Measurements from ENCODE around the gene PBX1.
"Not testable (repeated sequence)": the region's sequence is repeated elsewhere in the genome, so short reads cannot be mapped to it uniquely, and the experiment has no call there.

Gene PBX1

GRCh38 chr1:164589961-164590507 lies 31.1 kb downstream of the PBX1 start:
- DNase-seq (ENCODE audit: low read depth in 3 of 3) = no peak

GRCh38 chr1:164590592-164590991 lies 31.6 kb downstream of the PBX1 start:
- DNase-seq (ENCODE audit: low read depth in 3 of 3) = no peak

GRCh38 chr1:164591858-164592257 lies 32.9 kb downstream of the PBX1 start:
- no peak for DNase-seq (ENCODE audit: low read depth in 3 of 3)

GRCh38 chr1:164592634-164593033 lies 33.6 kb downstream of the PBX1 start:
- no peak for DNase-seq (ENCODE audit: low read depth in 3 of 3)

- DNase-seq (ENCODE audit: low read depth in 3 of 3) = no peak
These were observed 36.2 kb downstream of the PBX1 start for GRCh38 chr1:164595212-164595611.

GRCh38 chr1:164596172-164596571 lies 37.2 kb downstream of the PBX1 start:
- no peak for DNase-seq (ENCODE audit: low read depth in 3 of 3)

GRCh38 chr1:164598719-164599118 lies 39.7 kb downstream of the PBX1 start:
- no peak for DNase-seq (ENCODE audit: low read depth in 3 of 3)

- DNase-seq (ENCODE audit: low read depth in 3 of 3) = no peak
These were observed 40.3 kb downstream of the PBX1 start for GRCh38 chr1:164599272-164599671.

- no peak for DNase-seq (ENCODE audit: low read depth in 3 of 3)
These were observed 42.6 kb downstream of the PBX1 start for GRCh38 chr1:164601399-164602100.

GRCh38 chr1:164602101-164602422 lies 43.1 kb downstream of the PBX1 start:
- no peak for DNase-seq (ENCODE audit: low read depth in 3 of 3)

GRCh38 chr1:164602480-164603093 lies 43.6 kb downstream of the PBX1 start:
- no peak for DNase-seq (ENCODE audit: low read depth in 3 of 3)

- not testable (repeated sequence) for DNase-seq (ENCODE audit: low read depth in 3 of 3)
These were observed 44.8 kb downstream of the PBX1 start for GRCh38 chr1:164603805-164604204.

GRCh38 chr1:164604541-164604940 lies 45.6 kb downstream of the PBX1 start:
- no peak for DNase-seq (ENCODE audit: low read depth in 3 of 3)

GRCh38 chr1:164605254-164606091 lies 46.5 kb downstream of the PBX1 start:
- DNase-seq (ENCODE audit: low read depth in 3 of 3) = no peak

- no peak for DNase-seq (ENCODE audit: low read depth in 3 of 3)
These were observed 48.4 kb downstream of the PBX1 start for GRCh38 chr1:164607351-164607750.

- no peak for DNase-seq (ENCODE audit: low read depth in 3 of 3)
These were observed 49.7 kb downstream of the PBX1 start for GRCh38 chr1:164608651-164609057.

GRCh38 chr1:164609089-164609488 lies 50.1 kb downstream of the PBX1 start:
- DNase-seq (ENCODE audit: low read depth in 3 of 3) = no peak

- DNase-seq (ENCODE audit: low read depth in 3 of 3) = no peak
These were observed 51.7 kb downstream of the PBX1 start for GRCh38 chr1:164610538-164611222.

- DNase-seq (ENCODE audit: low read depth in 3 of 3) = no peak
These were observed 53.0 kb downstream of the PBX1 start for GRCh38 chr1:164611754-164612642.

- DNase-seq (ENCODE audit: low read depth in 3 of 3) = no peak
These were observed 54.2 kb downstream of the PBX1 start for GRCh38 chr1:164613176-164613575.

- DNase-seq (ENCODE audit: low read depth in 3 of 3) = no peak
These were observed 55.3 kb downstream of the PBX1 start for GRCh38 chr1:164614316-164614715.

Measured in stimulated activated CD4-positive, alpha-beta T cell treated with anti-CD3 and anti-CD28 coated beads, TNF-alpha, amount 100 ng/mL, for 24 hours (primary cell).